GM08714 (cell line): ENCODE measurements around the gene KRTAP9-6.
"Not testable (repeated sequence)": the region's sequence is repeated elsewhere in the genome, so short reads cannot be mapped to it uniquely, and the experiment has no call there.

Experiments used
- H3K4me3 ChIP-seq: fragments of 200-500 bp; sonication (Bioruptor generic); 2 replicates; pipeline ENCODE4 v1.5.1; 2014; ENCODE audit warnings: mild to moderate bottlenecking, low read length, inconsistent platforms
- ZNF274 ChIP-seq: IDR thresholded peaks from 2 replicates; pipeline ENCODE4 v1.6.1; 2012; ENCODE audit warnings: mild to moderate bottlenecking, low read depth, low read length

KRTAP9-6 gene

GRCh38 chr17:41256291-41256685 lies 8.9 kb upstream of the KRTAP9-6 start:
- no peak overlapping the region for H3K4me3 ChIP-seq
- no peak for TF ChIP-seq ZNF274

GRCh38 chr17:41258406-41258805 lies 6.8 kb upstream of the KRTAP9-6 start:
- H3K4me3 ChIP-seq = no peak overlapping the region
- no peak for TF ChIP-seq ZNF274

DNA sequence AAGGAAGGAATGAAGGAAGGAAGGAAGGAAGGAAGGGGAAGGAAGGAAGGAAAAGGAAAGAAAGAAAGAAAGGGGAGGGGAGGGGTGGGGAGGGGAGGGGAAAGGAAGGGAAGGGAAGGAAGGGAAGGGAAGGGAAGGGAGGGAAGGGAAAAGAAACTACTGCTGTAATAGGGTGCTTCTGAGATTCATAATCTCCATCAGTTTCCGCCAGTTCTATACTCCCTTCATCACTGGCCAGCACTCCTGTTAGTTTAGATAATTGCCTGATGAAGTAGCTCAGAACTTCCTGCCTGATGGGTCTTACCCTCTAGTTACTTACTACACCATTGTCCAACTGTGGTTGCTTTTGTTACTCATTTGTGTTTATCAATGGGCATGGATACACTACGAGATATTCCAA lies 2.0 kb upstream of the KRTAP9-6 start:
- no peak overlapping the region for H3K4me3 ChIP-seq
- TF ChIP-seq ZNF274 = no peak

GRCh38 chr17:41264599-41264998 lies 579 bp upstream of the KRTAP9-6 start:
- TF ChIP-seq ZNF274 = no peak
- no peak overlapping the region for H3K4me3 ChIP-seq

DNA sequence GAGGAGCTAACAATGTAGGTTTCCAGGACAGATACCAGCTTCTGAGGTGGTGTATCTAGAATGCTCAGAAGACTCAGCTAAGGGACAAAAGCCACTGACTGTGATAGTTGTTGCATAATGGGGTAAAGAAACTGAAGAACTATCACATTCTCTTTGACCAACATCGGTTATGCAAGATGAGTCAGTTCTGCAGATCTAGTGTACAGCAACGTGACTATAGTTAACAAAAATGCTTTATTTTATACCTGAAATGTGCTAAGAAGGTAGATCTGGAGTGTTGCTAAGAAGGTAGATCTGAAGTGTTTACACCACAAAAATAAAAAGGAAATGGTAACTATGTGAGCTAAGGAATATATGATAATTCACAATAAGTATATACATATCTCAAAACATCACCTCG lies 2.5 kb downstream of the KRTAP9-6 start:
- no peak for TF ChIP-seq ZNF274
- no peak overlapping the region for H3K4me3 ChIP-seq

DNA sequence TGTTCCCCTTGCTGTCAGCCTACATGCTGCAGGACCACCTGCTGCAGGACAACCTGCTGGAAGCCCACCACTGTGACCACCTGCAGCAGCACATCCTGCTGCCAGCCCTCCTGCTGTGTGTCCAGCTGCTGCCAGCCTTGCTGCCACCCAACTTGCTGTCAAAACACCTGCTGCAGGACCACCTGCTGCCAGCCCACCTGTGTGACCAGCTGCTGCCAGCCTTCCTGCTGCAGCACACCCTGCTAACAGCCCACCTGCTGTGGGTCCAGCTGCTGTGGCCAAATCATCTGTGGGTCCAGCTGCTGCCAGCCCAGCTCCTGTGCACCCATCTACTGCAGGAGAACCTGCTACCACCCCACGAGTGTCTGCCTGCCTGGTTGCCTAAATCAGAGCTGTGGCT lies 6.1 kb downstream of the KRTAP9-6 start:
- H3K4me3 ChIP-seq = not testable (repeated sequence)

- TF ChIP-seq ZNF274 = no peak
- no peak overlapping the region for H3K4me3 ChIP-seq
Observed at GRCh38 chr17:41271858-41272257, 6.7 kb downstream of the KRTAP9-6 start.

DNA sequence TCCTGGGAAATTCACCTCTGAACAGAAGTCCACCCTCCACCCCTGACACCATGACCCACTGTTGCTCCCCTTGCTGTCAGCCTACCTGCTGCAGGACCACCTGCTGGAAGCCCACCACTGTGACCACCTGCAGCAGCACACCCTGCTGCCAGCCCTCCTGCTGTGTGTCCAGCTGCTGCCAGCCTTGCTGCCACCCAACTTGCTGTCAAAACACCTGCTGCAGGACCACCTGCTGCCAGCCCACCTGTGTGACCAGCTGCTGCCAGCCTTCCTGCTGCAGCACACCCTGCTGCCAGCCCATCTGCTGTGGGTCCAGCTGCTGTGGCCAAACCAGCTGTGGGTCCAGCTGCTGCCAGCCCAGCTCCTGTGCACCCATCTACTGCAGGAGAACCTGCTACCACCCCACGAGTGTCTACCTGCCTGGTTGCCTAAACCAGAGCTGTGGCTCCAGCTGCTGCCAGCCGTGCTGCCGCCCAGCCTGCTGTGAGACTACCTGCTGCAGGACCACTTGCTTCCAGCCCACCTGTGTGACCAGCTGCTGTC lies 10.5 kb downstream of the KRTAP9-6 start, which contains the start of gene KRTAP9-7:
Gene KRTAP9-7, plus strand, starts transcription at position 51 of the 543 bp plus-strand sequence. Its CDS starts 0 bp downstream, at position 51.
- H3K4me3 ChIP-seq = not testable (repeated sequence)

GRCh38 chr17:41278176-41278955 lies 13.2 kb downstream of the KRTAP9-6 start:
- H3K4me3 ChIP-seq = no peak overlapping the region
- TF ChIP-seq ZNF274 = no peak

DNA sequence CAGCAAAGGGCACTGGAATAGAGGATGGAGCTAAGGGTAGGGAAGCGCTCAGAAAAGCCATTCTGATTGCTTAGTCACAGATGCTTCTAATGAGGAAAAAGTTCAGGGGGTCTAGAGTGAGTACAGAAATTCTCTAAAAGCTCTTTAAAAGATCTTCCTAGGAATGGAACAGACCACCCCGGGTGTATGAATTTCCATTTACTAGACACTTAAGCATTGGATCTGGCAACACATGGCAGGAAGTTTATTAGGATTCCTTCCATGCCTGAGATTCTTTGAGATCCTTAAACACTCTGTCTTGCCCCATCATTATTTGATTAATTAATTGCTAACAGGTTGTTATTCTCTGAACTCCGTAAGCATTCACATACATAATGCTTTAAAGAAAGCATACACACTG lies 18.9 kb downstream of the KRTAP9-6 start:
- H3K4me3 ChIP-seq = no peak overlapping the region

DNA sequence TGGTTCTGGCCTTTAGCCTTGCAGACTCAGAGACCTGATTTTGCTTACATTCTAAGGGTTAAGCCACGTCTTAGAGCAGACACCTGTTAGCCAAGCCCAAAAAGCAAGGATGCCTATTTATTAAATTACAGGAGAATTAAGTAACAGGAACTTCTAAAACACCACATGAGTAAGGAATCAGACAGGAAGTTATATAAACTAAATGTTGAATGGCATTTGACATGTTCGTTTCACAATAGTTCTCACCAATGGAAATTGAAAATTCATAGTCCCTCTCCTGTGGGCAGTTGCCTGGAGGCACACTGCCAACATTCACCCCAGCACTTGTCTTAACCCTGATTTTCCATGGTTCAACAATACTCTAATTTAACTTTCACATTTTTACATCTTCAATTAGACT lies 19.4 kb downstream of the KRTAP9-6 start:
- H3K4me3 ChIP-seq = no peak overlapping the region
- TF ChIP-seq ZNF274 = no peak

More for the DNA sequence above, 18.9 kb downstream of the KRTAP9-6 start:
- no peak for TF ChIP-seq ZNF274

GRCh38 chr17:41287050-41287449 lies 21.9 kb downstream of the KRTAP9-6 start:
- TF ChIP-seq ZNF274 = no peak

GRCh38 chr17:41294016-41294415 lies 28.8 kb downstream of the KRTAP9-6 start:
- H3K4me3 ChIP-seq = no peak overlapping the region
- TF ChIP-seq ZNF274 = no peak

More at GRCh38 chr17:41287050-41287449, 21.9 kb downstream of the KRTAP9-6 start:
- H3K4me3 ChIP-seq = no peak overlapping the region

GRCh38 chr17:41296846-41297245 lies 31.7 kb downstream of the KRTAP9-6 start:
- no peak overlapping the region for H3K4me3 ChIP-seq
- no peak for TF ChIP-seq ZNF274

GRCh38 chr17:41298458-41299135 lies 33.4 kb downstream of the KRTAP9-6 start:
- H3K4me3 ChIP-seq = no peak overlapping the region
- TF ChIP-seq ZNF274 = no peak

DNA sequence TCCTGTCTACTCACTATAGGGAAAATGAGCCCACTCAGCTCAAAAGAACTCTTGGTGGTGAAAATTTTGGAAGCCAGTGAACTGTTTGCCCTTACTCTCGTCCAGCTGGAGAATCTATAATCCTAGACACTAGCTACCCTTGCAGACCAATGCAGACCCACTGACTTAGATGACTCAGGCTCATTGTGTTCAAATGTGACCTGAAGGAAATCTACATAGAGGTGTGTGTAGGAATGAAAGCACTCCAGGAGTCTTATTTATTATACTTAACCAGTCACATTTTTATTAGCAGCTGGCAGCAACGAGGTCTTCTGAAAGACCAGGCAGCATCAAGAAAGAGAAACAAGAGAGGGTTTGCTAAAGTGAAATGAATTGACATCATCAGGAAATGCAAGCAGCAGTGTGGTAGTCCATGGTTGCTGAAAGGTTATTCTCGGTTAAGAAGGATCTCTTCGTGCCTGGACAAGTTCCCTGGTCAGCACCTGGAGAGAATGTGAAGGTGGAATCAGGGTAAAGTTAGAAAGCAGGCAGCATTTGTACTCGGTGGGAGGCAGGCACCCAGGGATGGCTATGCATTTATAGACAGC lies 36.1 kb downstream of the KRTAP9-6 start:
- TF ChIP-seq ZNF274 = no peak
- H3K4me3 ChIP-seq = no peak overlapping the region
